HUES48 (cell line): ENCODE measurements around the gene OR1A2.
"Not testable (repeated sequence)": the region's sequence is repeated elsewhere in the genome, so short reads cannot be mapped to it uniquely, and the experiment has no call there.

ENCODE experiments used
- H3K27ac ChIP-seq: one replicate; pipeline ENCODE4 v1.7.0; 2013; ENCODE audit warnings: low read depth, low read length, inconsistent platforms
- H3K27me3 ChIP-seq: 2 replicates; pipeline ENCODE4 v1.6.1; 2013; ENCODE audit warnings: mild to moderate bottlenecking, low read length; ENCODE audit not compliant: control insufficient read depth, insufficient read depth
- H3K36me3 ChIP-seq: 2 replicates; pipeline ENCODE4 v1.6.1; 2013; ENCODE audit warnings: low read length; ENCODE audit not compliant: control insufficient read depth, insufficient read depth
- H3K4me1 ChIP-seq: 2 replicates; pipeline ENCODE4 v1.6.1; 2013; ENCODE audit warnings: mild to moderate bottlenecking, low read length; ENCODE audit not compliant: control insufficient read depth, insufficient read depth
- H3K4me3 ChIP-seq: 2 replicates; pipeline ENCODE4 v1.5.1; 2013; ENCODE audit warnings: mild to moderate bottlenecking, low read depth, low read length
- H3K9ac ChIP-seq: 2 replicates; pipeline ENCODE4 v1.6.1; 2013; ENCODE audit warnings: mild to moderate bottlenecking, low read depth, low read length, moderate library complexity
- H3K9me3 ChIP-seq: 2 replicates; pipeline ENCODE4 v1.6.1; 2013; ENCODE audit warnings: low read length; ENCODE audit not compliant: control insufficient read depth, insufficient read depth

OR1A2 gene, protein sequence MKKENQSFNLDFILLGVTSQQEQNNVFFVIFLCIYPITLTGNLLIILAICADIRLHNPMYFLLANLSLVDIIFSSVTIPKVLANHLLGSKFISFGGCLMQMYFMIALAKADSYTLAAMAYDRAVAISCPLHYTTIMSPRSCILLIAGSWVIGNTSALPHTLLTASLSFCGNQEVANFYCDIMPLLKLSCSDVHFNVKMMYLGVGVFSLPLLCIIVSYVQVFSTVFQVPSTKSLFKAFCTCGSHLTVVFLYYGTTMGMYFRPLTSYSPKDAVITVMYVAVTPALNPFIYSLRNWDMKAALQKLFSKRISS

DNA sequence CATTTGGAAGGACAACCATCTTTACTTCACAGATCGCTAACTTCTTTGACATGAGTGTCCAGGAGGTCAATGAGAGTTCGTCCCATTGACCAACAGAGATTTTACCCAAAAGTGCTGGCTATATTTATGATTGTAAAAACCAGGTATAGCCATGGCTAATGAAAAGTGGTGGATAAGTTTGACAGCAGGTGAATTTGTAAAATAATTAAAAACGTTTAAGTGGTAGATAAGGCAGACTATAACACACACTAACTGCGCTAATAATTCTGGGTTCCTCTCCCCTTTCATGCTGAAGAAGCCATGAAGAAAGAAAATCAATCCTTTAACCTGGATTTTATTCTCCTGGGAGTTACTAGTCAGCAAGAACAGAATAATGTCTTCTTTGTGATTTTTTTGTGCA is at the start of gene OR1A2:
Gene OR1A2, plus strand, starts transcription at position 301 of the 400 bp plus-strand sequence. Its CDS starts 0 bp downstream, at position 301.
- H3K27me3 ChIP-seq, result no peaks in the 10 kb centered on the region
- H3K27ac ChIP-seq, result no peak within 1 kb of the TSS
- H3K4me3 ChIP-seq, result no peak within 1 kb of the TSS; the same call in 1 of the 2 replicates
- H3K9ac ChIP-seq, result no peak within 1 kb of the TSS
- H3K9me3 ChIP-seq, result peaks cover 83% of the 10 kb centered on the region
- no peaks in the 10 kb centered on the region for H3K36me3 ChIP-seq
- H3K4me1 ChIP-seq, result no peaks in the 10 kb centered on the region

DNA sequence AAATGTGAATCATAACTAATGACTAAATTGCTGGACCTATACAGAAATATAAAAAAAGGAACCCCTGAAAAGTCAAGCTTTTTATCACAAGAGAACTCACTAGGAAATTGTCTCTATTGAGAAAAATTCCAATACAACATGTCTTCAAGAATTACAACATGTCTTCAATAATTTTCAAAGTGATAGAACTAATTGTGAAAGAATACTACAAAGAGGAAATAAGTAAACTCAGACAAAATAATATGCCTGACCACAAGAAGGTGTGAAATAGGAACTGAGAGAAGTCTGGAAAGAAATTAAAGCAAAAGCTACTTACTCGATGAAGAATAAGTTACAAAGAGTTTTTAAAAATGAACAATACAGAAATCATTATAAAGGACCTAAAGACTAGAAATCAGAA is 40.1 kb upstream of the OR1A2 start:
- Histone ChIP-seq H3K9me3 (peaks cover 36% of the 10 kb centered on the region), H3K36me3 (no peaks in the 10 kb centered on the region), H3K27ac (no peak overlapping the region), H3K4me1 (no peaks in the 10 kb centered on the region), H3K9ac (no peak overlapping the region), H3K27me3 (no peaks in the 10 kb centered on the region), H3K4me3 (no peak overlapping the region)

DNA sequence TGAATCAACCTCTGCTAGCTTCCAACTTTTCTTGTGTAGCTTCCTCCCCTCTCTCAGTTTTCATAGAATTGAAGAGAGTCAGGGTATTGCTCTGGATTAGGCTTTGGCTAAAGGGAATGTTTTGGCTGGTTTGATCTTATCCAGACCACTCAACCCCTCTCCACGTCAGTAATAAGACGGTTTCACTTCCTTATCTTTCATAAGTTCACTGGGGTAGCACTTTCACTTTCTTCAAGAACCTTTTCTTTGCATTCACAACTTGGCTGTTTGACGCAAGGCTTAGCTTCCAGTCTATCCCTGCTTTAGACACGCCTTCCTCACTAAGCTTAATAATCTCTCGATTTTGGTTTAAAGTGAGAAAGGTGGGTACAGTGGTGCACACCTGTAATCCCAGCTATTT is 29.7 kb upstream of the OR1A2 start:
- Histone ChIP-seq H3K9me3 (peaks cover 52% of the 10 kb centered on the region), H3K27ac (no peak overlapping the region), H3K27me3 (no peaks in the 10 kb centered on the region), H3K4me3 (no peak overlapping the region), H3K4me1 (no peaks in the 10 kb centered on the region), H3K36me3 (no peaks in the 10 kb centered on the region), H3K9ac (no peak overlapping the region)

DNA sequence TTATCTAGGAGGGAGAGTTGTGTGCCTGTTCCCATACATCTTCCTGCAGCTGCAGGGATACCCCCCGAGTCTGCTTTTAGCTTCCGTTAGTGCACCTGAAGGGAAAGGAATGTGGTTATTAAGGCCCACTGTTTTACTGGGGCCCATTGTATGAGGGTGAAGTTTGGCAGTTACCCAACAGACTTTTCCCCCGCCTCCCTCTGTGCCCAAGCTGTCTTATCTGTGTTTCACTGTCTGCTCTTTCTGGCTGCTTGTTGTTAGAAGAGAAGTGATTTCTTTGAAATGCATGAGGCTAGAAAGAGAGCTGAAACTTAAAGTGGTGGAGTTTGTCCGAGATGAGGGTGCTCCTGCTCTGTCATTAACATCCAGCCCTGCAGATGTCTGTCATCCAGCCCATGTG is 7.4 kb upstream of the OR1A2 start:
- no peak overlapping the region for H3K4me3 ChIP-seq
- peaks cover 58% of the 10 kb centered on the region for H3K9me3 ChIP-seq
- no peaks in the 10 kb centered on the region for H3K36me3 ChIP-seq
- H3K27me3 ChIP-seq, result no peaks in the 10 kb centered on the region
- H3K9ac ChIP-seq, result no peak overlapping the region
- H3K27ac ChIP-seq, result no peak overlapping the region
- no peaks in the 10 kb centered on the region for H3K4me1 ChIP-seq

DNA sequence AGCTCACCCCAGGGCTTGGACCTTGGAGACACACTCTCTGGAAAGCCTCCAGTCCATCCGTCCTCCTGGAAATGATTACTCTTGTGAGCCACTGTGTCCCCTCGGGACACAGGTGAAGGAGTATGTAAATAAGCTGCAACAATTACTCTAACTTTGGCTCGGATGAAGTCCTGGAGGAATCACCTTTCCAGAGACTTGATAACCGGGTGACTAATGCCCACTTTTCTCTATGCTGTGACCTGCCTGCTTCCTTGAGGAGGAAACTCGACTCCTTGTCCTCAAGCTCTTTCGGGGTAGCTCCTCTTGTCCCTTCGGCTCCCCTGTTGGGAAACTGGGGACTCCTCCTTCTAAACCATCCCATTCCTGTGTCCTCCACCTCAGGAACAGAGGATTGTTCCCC is 10.0 kb downstream of the OR1A2 start, which contains the start of gene OR1A1:
Gene OR1A1, plus strand, starts transcription at position 301 of the 400 bp plus-strand sequence. CDS start 7,954 bp downstream, outside the sequence.
- H3K9ac ChIP-seq, result no peak within 1 kb of the TSS
- H3K27me3 ChIP-seq, result no peaks in the 10 kb centered on the region
- H3K36me3 ChIP-seq, result no peaks in the 10 kb centered on the region
- H3K4me3 ChIP-seq, result no peak within 1 kb of the TSS; the same call in 1 of the 2 replicates
- H3K9me3 ChIP-seq, result peaks cover 63% of the 10 kb centered on the region
- H3K27ac ChIP-seq, result no peak within 1 kb of the TSS
- no peaks in the 10 kb centered on the region for H3K4me1 ChIP-seq

DNA sequence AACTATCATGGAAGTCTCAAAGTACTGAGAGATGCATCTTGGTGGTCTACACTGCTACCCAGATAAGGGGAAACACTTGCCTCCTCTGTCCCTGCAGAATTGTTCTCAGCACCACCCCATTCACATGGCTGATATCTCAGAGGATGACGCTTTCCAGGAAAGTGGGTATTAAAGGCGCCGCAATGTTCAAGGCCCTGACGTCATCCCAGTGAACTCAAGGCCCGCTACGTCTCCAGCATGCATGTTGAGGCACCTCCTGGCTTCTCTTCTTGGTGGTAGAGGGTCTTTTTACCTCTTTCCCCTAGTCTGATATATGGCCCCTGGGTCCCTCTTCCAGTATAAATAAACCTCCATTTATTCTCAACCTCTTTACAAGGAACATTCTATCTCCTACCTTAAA is 11.2 kb downstream of the OR1A2 start:
- Histone ChIP-seq H3K36me3 (no peaks in the 10 kb centered on the region), H3K4me1 (no peaks in the 10 kb centered on the region), H3K4me3 (no peak overlapping the region), H3K9ac (no peak overlapping the region), H3K27me3 (no peaks in the 10 kb centered on the region), H3K27ac (no peak overlapping the region), H3K9me3 (peaks cover 66% of the 10 kb centered on the region)

DNA sequence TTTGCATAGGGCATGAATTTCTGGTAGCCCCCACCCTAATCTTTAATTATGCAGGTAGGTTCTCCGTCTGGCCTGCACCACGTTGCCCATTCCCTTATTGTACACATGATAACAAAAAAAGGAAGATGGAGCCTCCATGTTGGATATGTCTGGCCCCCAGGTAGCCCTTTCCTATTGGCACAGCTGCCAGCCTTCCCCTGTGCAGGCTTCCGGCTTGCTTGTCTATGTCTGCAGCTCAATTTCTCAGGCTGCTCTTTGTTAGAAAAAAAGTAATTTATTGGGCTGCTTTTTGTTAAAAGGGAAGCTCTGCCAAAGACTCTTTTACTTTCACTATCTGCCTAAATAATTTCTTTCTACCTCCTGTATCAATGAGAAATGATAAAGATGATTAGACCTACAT is 15.7 kb downstream of the OR1A2 start:
- H3K4me3 ChIP-seq, result no peak overlapping the region
- no peak overlapping the region for H3K27ac ChIP-seq
- no peak overlapping the region for H3K9ac ChIP-seq
- no peaks in the 10 kb centered on the region for H3K27me3 ChIP-seq
- H3K36me3 ChIP-seq, result no peaks in the 10 kb centered on the region
- H3K9me3 ChIP-seq, result peaks cover 58% of the 10 kb centered on the region
- no peaks in the 10 kb centered on the region for H3K4me1 ChIP-seq

DNA sequence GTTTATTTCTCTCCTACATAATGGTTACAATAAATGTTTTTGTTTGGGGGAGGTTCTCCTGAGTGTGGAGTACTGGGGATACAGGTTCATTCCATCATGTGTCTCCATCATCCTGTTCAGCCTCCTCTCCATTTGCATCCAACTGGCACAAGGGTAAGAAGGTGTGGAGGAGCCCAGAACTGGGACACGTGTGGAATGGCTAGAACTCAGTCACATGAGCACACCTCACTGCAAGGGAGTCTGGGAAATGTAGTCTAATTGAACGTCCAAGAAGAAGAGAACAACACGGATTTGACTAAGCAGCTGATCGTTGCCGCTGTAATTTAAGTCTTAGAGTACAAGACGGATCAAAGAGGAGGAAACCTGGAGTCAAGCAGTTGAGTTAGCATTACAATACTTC is 16.3 kb downstream of the OR1A2 start:
- Histone ChIP-seq H3K4me3 (no peak overlapping the region), H3K27me3 (no peaks in the 10 kb centered on the region), H3K36me3 (no peaks in the 10 kb centered on the region), H3K4me1 (no peaks in the 10 kb centered on the region), H3K27ac (no peak overlapping the region), H3K9me3 (peaks cover 54% of the 10 kb centered on the region), H3K9ac (no peak overlapping the region)

DNA sequence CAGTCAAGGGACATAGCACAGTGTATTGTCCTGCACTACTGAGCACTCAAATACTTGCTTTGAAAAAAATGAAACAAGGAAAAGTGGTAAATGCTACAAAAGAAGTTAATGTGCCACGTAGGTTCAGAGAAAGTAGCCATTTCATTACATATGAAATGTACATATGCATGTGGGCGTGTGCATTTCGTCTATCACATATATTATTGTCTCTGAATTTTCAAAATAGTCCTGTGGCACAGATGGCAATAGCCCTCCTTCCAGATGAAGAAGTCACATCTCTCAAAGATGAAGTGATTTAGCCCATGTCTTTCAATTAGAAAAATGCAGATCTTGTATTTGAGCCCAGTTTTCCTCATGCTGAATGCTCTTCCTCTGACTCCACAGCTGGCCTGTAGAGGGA is 22.7 kb downstream of the OR1A2 start:
- peaks cover 43% of the 10 kb centered on the region for H3K9me3 ChIP-seq
- not testable (repeated sequence) for H3K36me3 ChIP-seq, H3K27ac ChIP-seq, H3K4me1 ChIP-seq, H3K9ac ChIP-seq, H3K27me3 ChIP-seq, H3K4me3 ChIP-seq

DNA sequence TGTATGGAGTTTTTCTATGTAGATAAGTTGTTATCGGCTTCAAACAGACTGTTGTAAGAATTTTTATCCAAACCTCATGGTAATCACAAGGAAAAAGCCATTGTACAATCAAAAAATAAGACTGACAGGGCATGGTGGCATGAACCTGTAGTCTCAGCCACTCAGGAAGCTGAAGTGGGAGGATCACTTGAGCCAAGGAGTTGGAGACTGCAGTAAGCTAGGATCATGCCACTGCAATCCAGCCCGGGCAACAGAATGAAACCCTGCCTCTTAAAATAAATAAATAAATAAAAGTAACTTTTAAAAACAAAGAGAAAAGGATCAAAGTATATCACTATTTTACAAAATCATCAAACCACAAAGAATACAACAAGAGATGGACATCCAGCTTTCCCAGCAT is 24.5 kb downstream of the OR1A2 start:
- peaks cover 36% of the 10 kb centered on the region for H3K9me3 ChIP-seq
- no peaks in the 10 kb centered on the region for H3K4me1 ChIP-seq
- no peaks in the 10 kb centered on the region for H3K36me3 ChIP-seq
- H3K9ac ChIP-seq, result no peak overlapping the region
- H3K27me3 ChIP-seq, result no peaks in the 10 kb centered on the region
- H3K4me3 ChIP-seq, result no peak overlapping the region
- H3K27ac ChIP-seq, result no peak overlapping the region

DNA sequence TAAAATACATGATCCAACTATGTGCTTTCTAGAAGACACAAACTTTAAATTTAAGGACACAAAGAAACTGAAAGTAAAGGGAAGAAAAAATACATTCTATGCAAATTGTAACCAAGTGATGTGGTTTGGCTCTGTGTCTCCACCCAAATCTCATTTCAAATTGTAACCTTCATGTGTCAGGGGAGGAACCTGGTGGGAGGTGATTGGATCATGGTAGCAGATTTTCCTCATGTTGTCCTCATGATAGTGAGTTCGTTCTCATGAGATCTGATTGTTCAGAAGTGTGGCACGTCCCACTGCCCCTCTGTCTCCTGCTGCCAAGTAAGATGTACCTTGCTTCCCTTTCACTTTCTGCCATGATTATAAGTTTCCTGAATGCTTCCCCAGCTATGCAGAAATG is 25.2 kb downstream of the OR1A2 start:
- no peak overlapping the region for H3K9ac ChIP-seq
- H3K4me1 ChIP-seq, result no peaks in the 10 kb centered on the region
- H3K4me3 ChIP-seq, result no peak overlapping the region
- H3K36me3 ChIP-seq, result no peaks in the 10 kb centered on the region
- H3K27me3 ChIP-seq, result no peaks in the 10 kb centered on the region
- H3K9me3 ChIP-seq, result peaks cover 35% of the 10 kb centered on the region; the same call in 1 of the 2 replicates
- H3K27ac ChIP-seq, result no peak overlapping the region
